ENCODE measurements around the gene MBD6. TPM values are rescaled to one million over a fixed set of nuclear protein-coding genes. Genes with fewer than 3 reads are reported as not detected.

MBD6 gene
- total and polyA plus RNA-seq, 2 of the 8 experiments (the other 6 are each of a cell fraction or from before 2014, with no cell fraction given): 3.9 to 32.3 TPM

DNA sequence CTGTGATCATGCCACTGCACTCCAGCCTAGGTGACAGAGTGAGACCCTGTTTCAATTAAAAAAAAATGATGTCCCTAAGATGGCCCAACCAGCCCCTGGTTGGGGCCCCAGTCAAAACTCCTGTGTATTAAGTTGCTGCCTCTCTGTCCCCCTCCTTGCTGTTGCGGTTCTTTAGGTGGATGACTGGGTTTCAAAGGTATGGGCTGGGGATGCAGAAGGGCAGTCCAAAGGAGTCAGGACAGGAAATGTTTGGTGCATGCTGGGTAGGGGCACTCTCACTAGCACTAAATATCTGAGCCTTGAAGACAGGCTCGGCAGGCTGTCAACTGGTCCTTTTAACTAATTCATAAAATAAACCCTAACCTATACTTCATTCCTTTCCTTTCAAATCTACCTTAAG is 56.4 kb downstream of the MBD6 start:
- H2BK12ac ChIP-seq (ENCODE audit: low read depth, low read length): no peak overlapping the region
- H3K36me3 ChIP-seq (ENCODE audit: control insufficient read depth in 2 of 4, insufficient read depth in 4 of 4, low read length in 3 of 4): peaks cover 20 to 62% (median 46%) of the 10 kb centered on the region in 4 experiments
- H3K14ac ChIP-seq (ENCODE audit: insufficient read length): no peak overlapping the region
- H3K27ac ChIP-seq (ENCODE audit: low read depth, low read length): no peak overlapping the region
- no peaks in the 10 kb centered on the region for H3K9me3 ChIP-seq (ENCODE audit: insufficient read depth in 2 of 2, low read depth in 1 of 2, low read length in 1 of 2)
- no peak overlapping the region for H4K91ac ChIP-seq (replicated peaks; ENCODE audit: insufficient read length, low read length)
- WGBS, 2 experiments (ENCODE audit: extremely low coverage in 1 of 2, insufficient coverage in 1 of 2, insufficient read length in 1 of 2, insufficient replicate concordance in 2 of 2, low coverage in 1 of 2, low lambda C conversion rate in 2 of 2, missing lambda C conversion rate in 1 of 2): 98% methylated on average over 2 of the region's 2 CpGs; no CpG with 5 or more reads in 1 of the 2 experiments
- H4K20me1 ChIP-seq (replicated peaks in 1 of 2; ENCODE audit: control insufficient read depth in 1 of 2, insufficient read depth in 2 of 2, low read length in 2 of 2): peaks cover 4 to 10% of the 10 kb centered on the region in 2 experiments
- no peak overlapping the region for H3K9ac ChIP-seq (replicated peaks in 1 of 4; ENCODE audit: extremely low read depth in 1 of 4, low read depth in 3 of 4, low read length in 3 of 4)
- no peaks in the 10 kb centered on the region for H3K23me2 ChIP-seq (ENCODE audit: low read depth, low read length)
- FAIRE-seq: no peak
- no peak overlapping the region for H3K4me2 ChIP-seq (ENCODE audit: insufficient read depth in 1 of 2, low read depth in 2 of 2, low read length in 2 of 2)
- H3K56ac ChIP-seq (replicated peaks; ENCODE audit: insufficient read length, low read depth, low read length): no peak overlapping the region
- H2AFZ ChIP-seq (ENCODE audit: low read length): no peak overlapping the region
- no peak overlapping the region for H2AK5ac ChIP-seq (ENCODE audit: low read depth, low read length)
- H3K79me2 ChIP-seq (ENCODE audit: control insufficient read depth in 1 of 2, insufficient read depth in 2 of 2, low read length in 2 of 2): no peaks in the 10 kb centered on the region
- DNase-seq (ENCODE audit: low read depth in 1 of 2, low spot score in 2 of 2): no peak
- H3K4ac ChIP-seq (replicated peaks; ENCODE audit: insufficient read length, low read depth, low read length): no peak overlapping the region
- no peaks in the 10 kb centered on the region for H3K4me1 ChIP-seq (replicated peaks in 1 of 4; ENCODE audit: control insufficient read depth in 3 of 4, insufficient read depth in 4 of 4, low read length in 3 of 4)
- no peaks in the 10 kb centered on the region for H3K79me1 ChIP-seq (ENCODE audit: low read depth, low read length)
- H4K5ac ChIP-seq (ENCODE audit: insufficient read length, low read depth, low read length): no peak overlapping the region
- H3K23ac ChIP-seq (ENCODE audit: insufficient read length): no peak overlapping the region
- H2BK120ac ChIP-seq (replicated peaks; ENCODE audit: low read depth, low read length): no peak overlapping the region
- ChIA-PET CTCF (ENCODE audit: partially characterized antibody) (interaction anchor here (7.8 kb wide), 1 partner anchor 45 kb away, joined by 201 read pairs; no protein-coding TSS in a partner anchor), POLR2A (ENCODE audit: partially characterized antibody) (interaction anchor here (1.6 kb wide), 1 partner anchor 59 kb away, joined by 4 read pairs; the partner anchor contains the start of gene DDIT3)
- no peak for TF ChIP-seq TEAD4 (IDR thresholded peaks at IDR 0.05; ENCODE audit: low read depth, low read length)
- TF ChIP-seq SAP30 (IDR thresholded peaks at IDR 0.05; ENCODE audit: insufficient read depth, insufficient replicate concordance, low read length): no peak
- no peak for TF ChIP-seq HDAC2 (IDR thresholded peaks at IDR 0.05; ENCODE audit: borderline replicate concordance in 1 of 2, low read depth in 2 of 2, low read length in 2 of 2)
- TF ChIP-seq POU5F1 (IDR thresholded peaks at IDR 0.05; ENCODE audit: low read depth, low read length): no peak
- TF ChIP-seq EP300 (IDR thresholded peaks at IDR 0.05; ENCODE audit: borderline replicate concordance in 1 of 2, low read depth in 2 of 2, low read length in 2 of 2): no peak
- TF ChIP-seq TAF1 (IDR thresholded peaks at IDR 0.05; ENCODE audit: low read depth, low read length): no peak
- TF ChIP-seq RNF2 (IDR thresholded peaks at IDR 0.05; ENCODE audit: borderline replicate concordance, low read depth, low read length, missing control alignments, poor library complexity, severe bottlenecking): no peak
- no peak for TF ChIP-seq RXRA (IDR thresholded peaks at IDR 0.05; ENCODE audit: insufficient read depth, low read depth, low read length)
- no peak for TF ChIP-seq MAFK (IDR thresholded peaks at IDR 0.05; ENCODE audit: low read depth, low read length)
- no peak overlapping the region for H2BK20ac ChIP-seq (ENCODE audit: low read length)
- no peak overlapping the region for H3K4me3 ChIP-seq (ENCODE audit: extremely low read depth in 1 of 4, insufficient read depth in 2 of 4, low read depth in 3 of 4, low read length in 4 of 4)
- no peak overlapping the region for H3K18ac ChIP-seq (ENCODE audit: extremely low read depth, low read length)
- H3K27me3 ChIP-seq (replicated peaks in 1 of 4; ENCODE audit: control insufficient read depth in 3 of 4, extremely low read depth in 1 of 4, insufficient read depth in 3 of 4, low read length in 3 of 4): no peaks in the 10 kb centered on the region
- H4K8ac ChIP-seq (ENCODE audit: extremely low read depth, insufficient read depth, low read length): no peak overlapping the region
- no peak overlapping the region for H2BK5ac ChIP-seq (ENCODE audit: low read depth, low read length)
- H2BK15ac ChIP-seq (ENCODE audit: low read length): no peak overlapping the region

All from H1 (cell line).